Omental fat pad (tissue), 4 donors: ENCODE data around the gene SLC25A51. TPM values are rescaled to one million over a fixed set of nuclear protein-coding genes. Genes with fewer than 3 reads are reported as not detected.

Source experiments
- ATAC-seq: fragments of 150-250 bp; one replicate; pipeline ENCODE4 v1.9.1; 2016; ENCODE audit warnings: mild to moderate bottlenecking, moderate library complexity; ENCODE audit not compliant: low FRiP score
- DNase-seq: peaks from one replicate; pipeline ENCODE4 v3.0.0-alpha.2; 2019; ENCODE audit warnings: low spot score
- CTCF ChIP-seq, 3 donors: fragments of 450-650 bp; IDR thresholded peaks; one replicate each; pipeline ENCODE4 v1.5.1; 2016 to 2017; ENCODE audit warnings: antibody characterized with exemption in 3 of 3, mild to moderate bottlenecking in 3 of 3, moderate library complexity in 2 of 3
- total RNA-seq, 4 donors: library from RNA; depleted of rRNA; stranded (reverse); fragments of >200 nt; gene quantifications; one replicate each; pipeline ENCODE4 v1.1.0, GENCODE V29; 2016

The SLC25A51 gene
- total RNA-seq, 4 donors from 2014 or later, result 34.5 to 59.1 (median 52.0) TPM

DNA sequence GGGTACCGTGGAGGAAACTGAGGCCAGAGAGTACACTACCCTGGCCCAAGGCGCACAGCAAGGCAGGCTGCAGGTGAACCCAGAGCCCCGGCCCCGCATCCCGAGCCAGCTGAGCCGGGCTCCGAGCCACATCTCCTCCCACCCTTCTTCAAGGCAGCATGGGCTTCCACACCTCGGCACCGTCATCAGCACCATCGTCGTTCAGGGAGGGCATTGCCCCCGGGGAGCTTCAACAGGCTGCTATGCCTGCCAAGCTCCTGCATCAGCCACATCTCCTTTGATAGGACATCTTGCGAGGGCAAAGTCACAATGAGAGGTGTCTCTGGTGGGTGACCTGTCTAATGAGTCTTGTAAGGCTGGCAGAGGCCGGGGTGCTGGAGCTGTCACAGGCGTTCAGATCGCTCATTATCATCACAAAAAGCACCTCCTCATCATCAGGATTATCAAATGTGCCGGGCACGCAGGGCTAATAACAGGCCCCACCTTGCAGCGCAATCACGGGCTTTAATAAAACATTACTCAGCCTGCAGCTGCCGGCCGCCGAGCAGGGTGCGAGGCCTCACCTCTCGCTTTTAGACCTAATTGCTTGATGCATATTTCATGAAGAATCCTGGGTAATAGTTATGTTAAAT is 20.0 kb upstream of the SLC25A51 start:
- DNase-seq (no peak), ATAC-seq (no peak)
- no peak for TF ChIP-seq CTCF (IDR thresholded peaks at IDR 0.05)

DNA sequence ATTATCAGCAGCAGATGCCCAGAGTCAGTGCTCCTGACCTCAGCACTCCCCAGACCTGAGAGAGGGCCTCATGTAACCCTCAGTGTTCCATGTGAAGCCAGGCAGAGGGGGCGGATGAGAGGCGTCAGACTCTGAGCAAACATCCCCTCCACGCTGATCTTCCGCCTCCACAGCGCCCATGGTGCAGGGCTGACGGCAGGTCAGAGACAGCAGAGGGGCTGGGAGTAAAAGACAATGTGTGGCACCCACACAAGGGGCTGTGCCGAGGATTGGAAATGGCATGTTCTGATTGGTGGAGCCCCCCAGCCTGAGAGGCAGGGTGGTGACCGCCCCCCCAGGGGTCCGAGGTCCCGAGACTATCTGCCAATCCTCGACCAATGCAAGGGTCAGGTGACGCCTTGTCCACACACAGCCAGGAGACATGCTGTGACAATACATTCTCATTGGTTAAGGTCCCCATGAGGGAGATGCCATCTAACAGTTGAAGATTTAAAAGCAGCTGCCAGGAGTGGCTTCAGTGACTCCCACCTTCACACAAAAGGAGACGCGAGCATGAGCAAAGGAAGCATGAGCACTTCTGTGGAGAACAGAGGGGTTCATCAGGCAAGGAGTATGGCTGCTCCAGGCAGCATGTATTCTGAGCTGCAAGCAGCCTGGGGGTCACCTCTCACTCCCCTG is 19.3 kb upstream of the SLC25A51 start:
- DNase-seq (no peak), ATAC-seq (no peak)
- TF ChIP-seq CTCF (IDR thresholded peaks at IDR 0.05), result no peak

- DNase-seq (no peak), ATAC-seq (peak; percentile 20)
- no peak for TF ChIP-seq CTCF (IDR thresholded peaks at IDR 0.05)
Measured at GRCh38 chr9:37922363-37923117, 18.6 kb upstream of the SLC25A51 start.

DNA sequence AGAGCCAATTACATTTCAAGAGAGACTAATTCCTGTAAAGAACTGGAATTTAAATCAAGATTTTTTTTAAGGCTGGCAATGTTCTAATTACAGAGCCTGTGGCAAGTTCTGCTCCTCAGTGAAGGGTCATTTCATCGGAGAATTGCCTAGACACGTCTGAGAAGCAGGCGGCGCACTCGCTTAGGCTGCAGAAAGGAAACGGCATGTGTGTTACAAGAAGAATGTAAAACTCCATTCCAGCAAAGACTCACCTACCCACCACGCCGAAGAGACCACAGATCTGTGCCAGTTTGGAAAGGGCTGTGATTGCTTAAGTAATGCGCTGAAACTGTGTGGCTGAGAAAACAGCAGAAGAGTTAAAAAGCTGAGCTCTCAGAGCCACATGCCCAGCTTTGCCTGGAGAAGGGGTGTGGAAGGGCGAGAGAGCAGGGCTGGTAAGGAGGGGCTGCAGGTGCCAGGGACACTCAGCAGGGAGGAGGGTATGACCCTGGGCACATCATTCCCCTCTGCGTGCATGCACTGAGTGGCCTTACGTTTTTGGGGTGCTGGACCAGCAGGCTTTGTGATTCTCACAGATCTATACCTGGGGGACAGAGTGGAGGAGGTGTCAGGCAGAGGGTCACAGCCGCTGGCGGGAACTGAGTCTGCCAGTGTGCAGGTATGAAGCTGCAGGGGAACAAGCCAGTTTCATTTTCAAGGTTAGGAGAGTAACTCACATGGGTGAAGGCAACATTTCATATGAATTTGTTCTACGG is 17.8 kb upstream of the SLC25A51 start:
- peak; percentile 22 for DNase-seq
- ATAC-seq, result peak; percentile 57
- no peak for TF ChIP-seq CTCF (IDR thresholded peaks at IDR 0.05)

DNA sequence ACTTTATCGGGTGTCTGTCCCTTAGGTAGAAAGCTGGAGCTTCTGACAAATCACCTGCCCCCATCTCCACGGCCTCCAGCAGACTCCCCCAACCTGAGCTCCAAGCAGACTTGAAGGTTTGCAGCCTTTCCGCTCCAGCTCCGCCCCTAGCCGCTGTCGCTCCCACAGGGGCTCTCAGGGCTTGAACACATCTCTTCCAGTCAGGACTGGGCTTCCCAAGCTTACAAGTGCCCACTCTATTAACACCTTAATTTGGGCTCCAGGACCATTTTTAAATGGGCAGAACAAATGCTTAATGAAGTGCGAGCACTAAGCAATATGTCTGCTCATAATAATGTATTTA is 17.2 kb upstream of the SLC25A51 start:
- no peak for TF ChIP-seq CTCF (IDR thresholded peaks at IDR 0.05)
- DNase-seq (no peak), ATAC-seq (no peak)

DNA sequence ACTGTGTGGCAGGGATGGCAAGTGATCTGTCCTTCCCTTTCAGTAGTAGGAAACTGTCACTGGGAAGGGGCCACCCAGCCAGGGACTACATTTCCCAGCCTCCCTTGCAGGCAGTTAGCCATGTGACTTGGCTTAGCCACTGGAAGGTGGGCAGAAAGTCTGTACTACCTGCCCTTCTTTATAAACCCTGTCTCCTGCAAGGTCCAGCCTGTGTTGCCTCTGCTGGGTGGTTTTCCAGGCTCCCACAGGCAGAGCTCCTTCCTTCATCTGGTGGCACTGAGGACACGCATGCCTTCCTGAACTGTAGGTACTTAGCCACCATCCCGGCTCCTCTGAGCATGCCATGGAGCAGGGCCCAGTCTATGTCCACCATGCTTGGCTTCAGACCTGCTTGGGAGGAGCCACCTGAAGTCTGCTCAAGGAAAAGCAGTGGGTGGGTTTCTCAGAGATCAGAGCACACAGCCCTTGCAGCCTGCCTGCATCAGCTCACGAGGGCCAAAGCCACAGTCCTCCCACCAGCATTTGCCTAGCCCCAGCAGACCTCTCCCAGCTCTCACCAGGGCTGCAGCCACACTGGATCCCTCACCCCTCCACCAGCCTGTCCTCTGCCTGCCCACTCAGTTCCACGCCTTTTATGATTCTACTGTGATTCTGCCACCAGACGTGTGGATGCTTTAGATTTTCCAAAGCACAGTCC is 16.7 kb upstream of the SLC25A51 start:
- TF ChIP-seq CTCF (IDR thresholded peaks at IDR 0.05), result no peak
- peak; percentile 8 for DNase-seq
- no peak for ATAC-seq
